Lower lobe of right lung (tissue), 2 donors: ENCODE measurements around the gene FGF14. TPM values are rescaled to one million over a fixed set of nuclear protein-coding genes. Genes with fewer than 3 reads are reported as not detected.

ENCODE experiments used
- ATAC-seq, 2 donors: fragments of 200-7000 bp; cut with Tn5 transposase; one replicate each; pipeline ENCODE4 v1.9.1; 2020 to 2022; ENCODE audit warnings: mild to moderate bottlenecking in 2 of 2, moderate library complexity in 2 of 2
- DNase-seq: peaks from one replicate; pipeline ENCODE4 v3.0.0-alpha.2; 2020
- H3K27ac ChIP-seq: fragments of 200-600 bp; one replicate; pipeline ENCODE4 v1.8.0; 2022
- H3K27me3 ChIP-seq: fragments of 200-600 bp; one replicate; pipeline ENCODE4 v1.8.0; 2022; ENCODE audit warnings: low read depth
- H3K36me3 ChIP-seq: fragments of 200-600 bp; one replicate; pipeline ENCODE4 v1.8.0; 2022; ENCODE audit warnings: mild to moderate bottlenecking
- H3K4me1 ChIP-seq: fragments of 200-600 bp; one replicate; pipeline ENCODE4 v1.8.0; 2022
- H3K4me3 ChIP-seq: fragments of 200-600 bp; one replicate; pipeline ENCODE4 v1.8.0; 2022; ENCODE audit warnings: mild to moderate bottlenecking
- H3K9me3 ChIP-seq: fragments of 200-600 bp; one replicate; pipeline ENCODE4 v1.8.0; 2022
- intact Hi-C: fragments of 100-400 bp; cut with DNase I; formaldehyde crosslinking; loops from one replicate; pipeline ENCODE4 v1.11.0; 2022
- total RNA-seq: library from RNA; stranded (reverse); fragmentation: NEBNext Ultra II Directional; extraction: Animal tissue kit (Norgen Biotek cat#: 25700); gene quantifications from one replicate; pipeline ENCODE4 v1.2.1, GENCODE V29; 2021
- TF ChIP-seq, protein P1 (sequence below): fragments of 200-600 bp; IDR thresholded peaks from one replicate; pipeline ENCODE4 v1.8.0; 2022; ENCODE audit warnings: antibody characterized with exemption, mild to moderate bottlenecking
- donor health status: DM: no; HTN: yes; CAD: no; lungs with severe emphysema.

Gene FGF14
- total RNA-seq, 1 donor from 2014 or later = 5.0 TPM

DNA sequence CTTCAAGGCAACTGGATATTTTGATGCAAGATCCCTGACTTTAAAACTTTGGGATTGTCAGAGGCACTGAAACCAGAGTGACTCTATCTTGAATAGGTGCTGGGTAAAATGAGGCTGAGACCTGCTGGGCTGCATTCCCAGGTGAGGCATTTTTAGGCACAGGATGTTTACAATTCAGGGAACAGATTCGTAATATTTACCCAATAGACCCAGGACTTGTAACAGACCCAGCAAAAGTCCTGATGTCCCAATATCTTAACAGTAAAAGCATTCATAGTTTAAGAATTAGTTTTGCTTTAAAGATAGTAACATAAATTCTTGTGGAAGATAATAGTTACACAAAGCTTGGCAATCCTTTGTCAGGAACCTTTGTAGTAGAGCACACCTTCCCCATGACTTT lies 166.2 kb downstream of the FGF14 start:
- intact Hi-C loops = no loop called here
- ATAC-seq (no peak), DNase-seq (no peak)
- H3K36me3 ChIP-seq = no peaks in the 10 kb centered on the region
- no peaks in the 10 kb centered on the region for H3K9me3 ChIP-seq
- H3K27me3 ChIP-seq = no peaks in the 10 kb centered on the region
- H3K27ac ChIP-seq = no peak overlapping the region
- H3K4me3 ChIP-seq = no peak overlapping the region
- TF ChIP-seq, protein P1, sequence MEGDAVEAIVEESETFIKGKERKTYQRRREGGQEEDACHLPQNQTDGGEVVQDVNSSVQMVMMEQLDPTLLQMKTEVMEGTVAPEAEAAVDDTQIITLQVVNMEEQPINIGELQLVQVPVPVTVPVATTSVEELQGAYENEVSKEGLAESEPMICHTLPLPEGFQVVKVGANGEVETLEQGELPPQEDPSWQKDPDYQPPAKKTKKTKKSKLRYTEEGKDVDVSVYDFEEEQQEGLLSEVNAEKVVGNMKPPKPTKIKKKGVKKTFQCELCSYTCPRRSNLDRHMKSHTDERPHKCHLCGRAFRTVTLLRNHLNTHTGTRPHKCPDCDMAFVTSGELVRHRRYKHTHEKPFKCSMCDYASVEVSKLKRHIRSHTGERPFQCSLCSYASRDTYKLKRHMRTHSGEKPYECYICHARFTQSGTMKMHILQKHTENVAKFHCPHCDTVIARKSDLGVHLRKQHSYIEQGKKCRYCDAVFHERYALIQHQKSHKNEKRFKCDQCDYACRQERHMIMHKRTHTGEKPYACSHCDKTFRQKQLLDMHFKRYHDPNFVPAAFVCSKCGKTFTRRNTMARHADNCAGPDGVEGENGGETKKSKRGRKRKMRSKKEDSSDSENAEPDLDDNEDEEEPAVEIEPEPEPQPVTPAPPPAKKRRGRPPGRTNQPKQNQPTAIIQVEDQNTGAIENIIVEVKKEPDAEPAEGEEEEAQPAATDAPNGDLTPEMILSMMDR = no peak
- H3K4me1 ChIP-seq = no peaks in the 10 kb centered on the region

DNA sequence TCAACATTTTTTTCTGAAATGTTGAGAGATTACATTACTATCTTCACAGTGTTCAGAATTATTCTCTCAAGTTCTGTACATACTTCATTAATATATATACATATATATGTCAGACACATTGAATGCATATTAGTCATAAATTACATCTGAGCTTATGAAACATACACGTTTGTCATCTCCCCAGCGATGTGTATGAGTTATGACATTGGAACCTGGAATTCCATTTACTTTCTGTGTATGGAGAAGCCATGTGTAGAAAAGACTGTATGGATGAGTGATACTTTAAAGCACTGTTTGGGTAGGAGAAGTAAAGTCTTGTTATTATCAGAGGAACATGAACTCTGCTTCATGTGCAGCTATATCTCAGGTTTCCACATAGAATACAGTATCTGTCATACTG lies 167.2 kb downstream of the FGF14 start:
- no peaks in the 10 kb centered on the region for H3K27me3 ChIP-seq
- H3K4me1 ChIP-seq = no peaks in the 10 kb centered on the region
- no peak overlapping the region for H3K4me3 ChIP-seq
- no peak for ATAC-seq
- H3K27ac ChIP-seq = no peak overlapping the region
- no peaks in the 10 kb centered on the region for H3K36me3 ChIP-seq
- no peaks in the 10 kb centered on the region for H3K9me3 ChIP-seq
- TF ChIP-seq, protein P1 = no peak
- intact Hi-C loops = no loop called here
- DNase-seq = no peak

DNA sequence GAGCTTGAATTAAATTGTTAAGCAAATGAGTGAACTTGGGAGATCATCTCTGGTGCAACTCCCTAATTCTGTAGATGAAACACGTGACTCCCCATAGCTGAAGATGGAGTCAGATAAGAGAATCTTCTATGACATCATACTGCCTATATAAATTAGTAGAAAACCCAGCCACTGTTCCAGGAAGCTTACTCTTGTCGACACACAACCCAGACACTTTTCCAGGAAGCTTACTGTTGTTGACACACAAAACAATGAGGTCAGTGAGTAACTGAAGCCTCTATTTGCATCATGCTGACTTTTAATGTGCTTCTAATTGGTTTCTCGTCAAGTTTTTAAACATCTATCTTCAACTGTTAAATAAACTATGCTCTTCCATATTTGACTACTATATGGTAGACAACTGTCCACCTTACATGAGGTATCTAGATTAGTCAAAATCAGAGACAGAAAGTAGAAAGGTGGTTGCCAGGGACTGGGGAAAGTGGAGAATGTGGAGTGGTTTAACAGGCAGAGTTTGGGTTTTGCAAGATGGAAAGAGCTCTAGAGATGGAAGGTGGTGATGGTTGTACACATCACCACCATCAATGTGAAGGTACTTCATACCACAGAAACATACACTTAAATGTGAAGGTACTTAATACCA lies 168.2 kb downstream of the FGF14 start:
- ATAC-seq (no peak), DNase-seq (no peak)
- no peak overlapping the region for H3K27ac ChIP-seq
- H3K27me3 ChIP-seq = no peaks in the 10 kb centered on the region
- H3K9me3 ChIP-seq = no peaks in the 10 kb centered on the region
- no peak overlapping the region for H3K4me3 ChIP-seq
- H3K4me1 ChIP-seq = no peaks in the 10 kb centered on the region
- no peaks in the 10 kb centered on the region for H3K36me3 ChIP-seq
- TF ChIP-seq, protein P1 = no peak
- intact Hi-C loops = no loop called here

DNA sequence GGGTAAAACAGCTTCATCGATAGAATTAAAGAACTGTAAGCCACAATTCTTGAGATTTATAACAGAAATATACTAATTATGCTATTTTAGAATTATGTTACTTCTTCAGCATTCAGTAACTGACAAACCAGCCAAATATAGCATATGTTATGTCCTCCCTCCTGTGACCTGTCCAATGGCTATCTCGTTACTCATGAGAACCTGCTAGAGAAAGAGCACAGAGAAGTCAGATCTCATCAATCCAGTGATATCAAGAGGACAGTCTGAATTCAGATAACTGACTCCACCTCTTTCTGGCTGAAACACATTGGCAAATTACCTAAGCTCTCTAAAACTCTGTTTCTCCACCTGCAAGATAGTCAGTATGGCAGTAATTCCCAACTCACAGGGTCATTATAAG lies 170.4 kb downstream of the FGF14 start:
- TF ChIP-seq, protein P1 = no peak
- no peaks in the 10 kb centered on the region for H3K27me3 ChIP-seq
- ATAC-seq (no peak), DNase-seq (no peak)
- no peaks in the 10 kb centered on the region for H3K4me1 ChIP-seq
- no peaks in the 10 kb centered on the region for H3K9me3 ChIP-seq
- H3K36me3 ChIP-seq = no peaks in the 10 kb centered on the region
- intact Hi-C loops = no loop called here
- H3K4me3 ChIP-seq = no peak overlapping the region
- H3K27ac ChIP-seq = no peak overlapping the region

DNA sequence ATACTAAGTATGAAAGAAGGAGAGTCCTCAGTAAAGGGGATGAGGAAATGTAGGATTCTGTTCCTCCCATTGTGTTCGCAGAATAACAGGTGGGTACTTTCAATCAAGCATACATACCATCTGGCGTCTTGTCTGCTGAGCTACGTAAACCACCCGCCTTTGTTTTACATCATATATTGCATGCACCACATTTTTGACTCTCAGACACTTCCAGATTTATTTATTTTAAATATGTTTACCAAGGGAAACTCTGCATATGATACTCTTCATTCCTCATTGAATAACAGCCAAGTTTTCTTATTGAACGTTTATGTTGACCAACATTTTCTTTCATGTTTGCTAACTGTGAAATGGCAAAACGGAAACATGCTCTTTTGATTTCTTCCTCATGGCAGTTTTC lies 174.1 kb downstream of the FGF14 start:
- no peaks in the 10 kb centered on the region for H3K36me3 ChIP-seq
- no peaks in the 10 kb centered on the region for H3K9me3 ChIP-seq
- TF ChIP-seq, protein P1 = no peak
- intact Hi-C loops = no loop called here
- DNase-seq (no peak), ATAC-seq (no peak)
- no peaks in the 10 kb centered on the region for H3K27me3 ChIP-seq
- H3K4me1 ChIP-seq = no peaks in the 10 kb centered on the region
- no peak overlapping the region for H3K27ac ChIP-seq
- no peak overlapping the region for H3K4me3 ChIP-seq
